HEK293 (cell line): ENCODE results near the gene TAF5.

Experiments
- REST ChIP-seq: fragments of 450-650 bp; formaldehyde crosslinking; IDR thresholded peaks from 2 replicates; pipeline ENCODE4 v1.5.1; 2016; ENCODE audit warnings: missing biosample characterization, missing genetic modification characterization
- SP2 ChIP-seq: fragments of 450-650 bp; formaldehyde crosslinking; IDR thresholded peaks from 2 replicates; pipeline ENCODE4 v1.5.1; 2016; ENCODE audit warnings: missing biosample characterization, missing genetic modification characterization
- TSHZ1 ChIP-seq: fragments of 450-650 bp; formaldehyde crosslinking; IDR thresholded peaks from 2 replicates; pipeline ENCODE4 v1.5.1; 2016; ENCODE audit warnings: missing biosample characterization, missing genetic modification characterization, borderline replicate concordance
- ZBTB21 ChIP-seq: fragments of 450-650 bp; formaldehyde crosslinking; IDR thresholded peaks from 2 replicates; pipeline ENCODE4 v1.5.1; 2017; ENCODE audit warnings: missing biosample characterization, missing genetic modification characterization
- ZNF140 ChIP-seq: fragments of 450-650 bp; formaldehyde crosslinking; IDR thresholded peaks from 2 replicates; pipeline ENCODE4 v1.5.1; 2016; ENCODE audit warnings: missing biosample characterization, missing genetic modification characterization
- ZNF529 ChIP-seq: fragments of 450-650 bp; formaldehyde crosslinking; IDR thresholded peaks from 2 replicates; pipeline ENCODE4 v1.5.1; 2017; ENCODE audit warnings: missing genetic modification characterization, missing biosample characterization; ENCODE audit not compliant: insufficient replicate concordance
- ZNF530 ChIP-seq: fragments of 450-650 bp; formaldehyde crosslinking; IDR thresholded peaks from 2 replicates; pipeline ENCODE4 v1.5.1; 2016; ENCODE audit warnings: low read depth, missing biosample characterization, missing genetic modification characterization
- ZNF558 ChIP-seq: fragments of 450-650 bp; formaldehyde crosslinking; IDR thresholded peaks from 2 replicates; pipeline ENCODE4 v1.5.1; 2016; ENCODE audit warnings: missing biosample characterization, missing genetic modification characterization
- TF ChIP-seq, protein P1 (sequence below): fragments of 450-650 bp; formaldehyde crosslinking; IDR thresholded peaks from 2 replicates; pipeline ENCODE4 v1.5.1; 2016; ENCODE audit warnings: missing biosample characterization, missing genetic modification characterization

GRCh38 chr10:103374263-103374662, 6.5 kb downstream of the TAF5 start:
- no peak for TF ChIP-seq ZNF558 (tag by site-specific recombination)
- TF ChIP-seq, protein P1, sequence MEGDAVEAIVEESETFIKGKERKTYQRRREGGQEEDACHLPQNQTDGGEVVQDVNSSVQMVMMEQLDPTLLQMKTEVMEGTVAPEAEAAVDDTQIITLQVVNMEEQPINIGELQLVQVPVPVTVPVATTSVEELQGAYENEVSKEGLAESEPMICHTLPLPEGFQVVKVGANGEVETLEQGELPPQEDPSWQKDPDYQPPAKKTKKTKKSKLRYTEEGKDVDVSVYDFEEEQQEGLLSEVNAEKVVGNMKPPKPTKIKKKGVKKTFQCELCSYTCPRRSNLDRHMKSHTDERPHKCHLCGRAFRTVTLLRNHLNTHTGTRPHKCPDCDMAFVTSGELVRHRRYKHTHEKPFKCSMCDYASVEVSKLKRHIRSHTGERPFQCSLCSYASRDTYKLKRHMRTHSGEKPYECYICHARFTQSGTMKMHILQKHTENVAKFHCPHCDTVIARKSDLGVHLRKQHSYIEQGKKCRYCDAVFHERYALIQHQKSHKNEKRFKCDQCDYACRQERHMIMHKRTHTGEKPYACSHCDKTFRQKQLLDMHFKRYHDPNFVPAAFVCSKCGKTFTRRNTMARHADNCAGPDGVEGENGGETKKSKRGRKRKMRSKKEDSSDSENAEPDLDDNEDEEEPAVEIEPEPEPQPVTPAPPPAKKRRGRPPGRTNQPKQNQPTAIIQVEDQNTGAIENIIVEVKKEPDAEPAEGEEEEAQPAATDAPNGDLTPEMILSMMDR (tag by site-specific recombination), result no peak
- TF ChIP-seq ZNF530 (tag by site-specific recombination), result no peak
- no peak for TF ChIP-seq ZBTB21 (tag by site-specific recombination)
- no peak for TF ChIP-seq REST
- no peak for TF ChIP-seq TSHZ1 (tag by site-specific recombination)
- no peak for TF ChIP-seq ZNF529 (tag by site-specific recombination)
- no peak for TF ChIP-seq ZNF140
- no peak for TF ChIP-seq SP2 (tag by site-specific recombination)
